Activated naive CD8-positive, alpha-beta T cell treated with anti-CD3 and anti-CD28 coated beads, Interleukin-2, amount 50 U/mL, for 24 hours (primary cell): ENCODE measurements around the gene ALDOA.
"Not testable (repeated sequence)": the region's sequence is repeated elsewhere in the genome, so short reads cannot be mapped to it uniquely, and the experiment has no call there.

Source experiments
- ATAC-seq: fragments of 150-1000 bp; cut with Tn5 transposase; one replicate; pipeline ENCODE4 v1.10.0; 2021
- DNase-seq: peaks from one replicate; pipeline ENCODE4 v3.0.0; 2021
- H3K27ac Mint-ChIP-seq: one replicate; pipeline ENCODE4 v1.8.0; 2021; ENCODE audit warnings: mild to moderate bottlenecking, mixed read lengths
- H3K27me3 Mint-ChIP-seq: one replicate; pipeline ENCODE4 v1.8.0; 2021; ENCODE audit warnings: mixed read lengths
- H3K36me3 Mint-ChIP-seq: one replicate; pipeline ENCODE4 v1.8.0; 2021; ENCODE audit warnings: low read depth, mixed read lengths
- H3K4me1 Mint-ChIP-seq: one replicate; pipeline ENCODE4 v1.8.0; 2021; ENCODE audit warnings: mixed read lengths
- H3K4me3 Mint-ChIP-seq: one replicate; pipeline ENCODE4 v1.8.0; 2021; ENCODE audit warnings: mild to moderate bottlenecking, moderate library complexity, mixed read lengths
- H3K9me3 Mint-ChIP-seq: one replicate; pipeline ENCODE4 v1.8.0; 2021; ENCODE audit warnings: mixed read lengths

The ALDOA gene

GRCh38 chr16:30065102-30065942 lies at the start of gene ALDOA:
Gene ALDOA, plus strand, starts transcription at chr16:30065760. Its CDS starts 1,138 bp downstream, at chr16:30066898.
- Mint-ChIP-seq H3K4me3 (peak within 1 kb of the TSS; percentile 91), H3K27me3 (no peaks in the 10 kb centered on the region), H3K4me1 (peaks cover 43% of the 10 kb centered on the region), H3K36me3 (peaks cover 55% of the 10 kb centered on the region), H3K9me3 (no peaks in the 10 kb centered on the region), H3K27ac (peak within 1 kb of the TSS; percentile 95)
- DNase-seq (peak; percentile 99), ATAC-seq (peak; percentile 87)

GRCh38 chr16:30016555-30017276 lies 48.8 kb upstream of the ALDOA start:
- Mint-ChIP-seq H3K4me1 (peaks cover 9% of the 10 kb centered on the region), H3K9me3 (no peaks in the 10 kb centered on the region), H3K27ac (no peak overlapping the region), H3K27me3 (peaks cover 16% of the 10 kb centered on the region), H3K36me3 (no peaks in the 10 kb centered on the region), H3K4me3 (no peak overlapping the region)
- ATAC-seq (no peak), DNase-seq (no peak)

- no peak for DNase-seq
- Mint-ChIP-seq H3K4me3 (no peak overlapping the region), H3K4me1 (peaks cover 5% of the 10 kb centered on the region), H3K27ac (no peak overlapping the region), H3K27me3 (peaks cover 11% of the 10 kb centered on the region), H3K9me3 (no peaks in the 10 kb centered on the region), H3K36me3 (no peaks in the 10 kb centered on the region)
- no peak for ATAC-seq
These were observed 48.3 kb upstream of the ALDOA start for GRCh38 chr16:30017277-30017656.

- H3K4me3 Mint-ChIP-seq, result not testable (repeated sequence)
These were observed 47.6 kb upstream of the ALDOA start for GRCh38 chr16:30017937-30018336.

GRCh38 chr16:30018731-30019158 lies 46.8 kb upstream of the ALDOA start:
- peak; percentile 34 for ATAC-seq
- Mint-ChIP-seq H3K27ac (no peak overlapping the region), H3K4me3 (no peak overlapping the region), H3K4me1 (peaks cover 5% of the 10 kb centered on the region), H3K9me3 (no peaks in the 10 kb centered on the region), H3K27me3 (peaks cover 10% of the 10 kb centered on the region), H3K36me3 (no peaks in the 10 kb centered on the region)
- no peak for DNase-seq

More at GRCh38 chr16:30017937-30018336, 47.6 kb upstream of the ALDOA start:
- not testable (repeated sequence) for H3K9me3 Mint-ChIP-seq, H3K27me3 Mint-ChIP-seq, H3K36me3 Mint-ChIP-seq, DNase-seq, H3K4me1 Mint-ChIP-seq, ATAC-seq, H3K27ac Mint-ChIP-seq

DNA sequence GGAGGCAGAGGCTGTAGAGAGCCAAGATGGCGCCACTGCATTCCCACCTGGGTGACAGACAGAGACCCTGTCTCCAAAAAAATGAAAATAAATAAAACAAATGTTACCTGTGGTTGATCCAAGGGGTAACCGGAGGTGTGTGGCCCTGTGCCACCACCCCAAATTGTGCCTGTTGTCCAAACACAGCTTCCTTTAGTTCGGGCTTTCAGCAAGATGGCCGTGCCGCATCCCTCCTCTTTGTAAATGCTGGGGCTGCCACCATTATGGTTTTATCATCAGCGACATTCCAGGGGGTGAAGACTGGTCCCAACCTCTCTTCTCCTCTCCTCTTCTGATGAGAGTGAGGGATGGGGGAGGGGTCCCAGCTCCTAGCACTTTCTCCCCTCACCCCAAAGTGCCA lies 42.7 kb upstream of the ALDOA start, which contains the start of gene C16orf92:
Gene C16orf92 (plus strand): TSS at position 312 of the 400 bp plus-strand sequence. CDS start 143 bp downstream, outside the sequence.
- DNase-seq (no peak), ATAC-seq (no peak)
- Mint-ChIP-seq H3K4me3 (no peak within 1 kb of the TSS), H3K9me3 (no peaks in the 10 kb centered on the region), H3K36me3 (no peaks in the 10 kb centered on the region), H3K27me3 (peaks cover 23% of the 10 kb centered on the region), H3K4me1 (peaks cover 5% of the 10 kb centered on the region), H3K27ac (no peak within 1 kb of the TSS)

DNA sequence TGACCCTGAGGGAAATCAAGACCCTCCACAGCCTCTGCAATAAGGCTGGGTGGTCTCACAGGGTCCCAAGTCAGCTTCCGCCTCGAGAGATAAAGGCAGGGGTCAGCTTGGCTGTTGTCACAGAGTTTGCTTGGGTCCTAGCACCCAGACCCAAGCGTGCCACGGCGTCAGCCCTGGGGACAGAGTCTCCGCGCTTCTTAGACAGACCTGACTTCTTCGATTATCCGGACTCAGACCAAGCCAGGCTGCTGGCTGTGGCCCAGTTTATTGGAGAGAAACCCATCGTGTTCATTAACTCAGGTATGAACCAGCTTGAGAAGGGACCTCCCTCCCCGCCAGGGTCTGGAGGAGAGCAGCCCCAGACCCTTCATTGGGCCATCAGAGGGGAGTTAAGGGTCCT lies 42.0 kb upstream of the ALDOA start:
- H3K9me3 Mint-ChIP-seq, result no peaks in the 10 kb centered on the region
- H3K27me3 Mint-ChIP-seq, result peaks cover 30% of the 10 kb centered on the region
- H3K36me3 Mint-ChIP-seq, result no peaks in the 10 kb centered on the region
- ATAC-seq (no peak), DNase-seq (no peak)
- H3K27ac Mint-ChIP-seq, result no peak overlapping the region
- no peak overlapping the region for H3K4me3 Mint-ChIP-seq
- H3K4me1 Mint-ChIP-seq, result peaks cover 5% of the 10 kb centered on the region

- peaks cover 39% of the 10 kb centered on the region for H3K27me3 Mint-ChIP-seq
These were observed 41.1 kb upstream of the ALDOA start for GRCh38 chr16:30024451-30024850.

DNA sequence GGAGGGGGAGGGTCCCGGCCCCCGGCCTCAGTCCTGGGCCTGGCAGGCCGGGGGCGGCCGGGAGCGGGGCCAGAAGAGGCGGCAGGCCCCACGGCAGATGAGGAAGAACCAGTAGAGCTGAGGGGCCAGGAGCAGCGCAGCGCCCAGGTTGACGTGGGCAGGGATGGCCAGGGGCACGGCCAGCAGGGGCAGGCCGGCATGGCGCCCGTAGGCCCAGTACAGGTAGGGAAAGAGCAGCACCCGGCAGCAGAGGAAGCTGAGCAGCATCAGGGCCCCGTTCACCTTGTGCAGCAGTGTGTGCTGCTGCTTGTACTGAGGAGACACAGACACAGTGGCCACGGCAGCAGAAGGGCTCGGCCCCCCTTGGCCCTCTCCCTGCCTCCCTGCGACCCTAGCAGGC lies 40.4 kb upstream of the ALDOA start:
- peaks cover 46% of the 10 kb centered on the region for H3K27me3 Mint-ChIP-seq
- no peak overlapping the region for H3K27ac Mint-ChIP-seq
- ATAC-seq (no peak), DNase-seq (no peak)
- no peaks in the 10 kb centered on the region for H3K9me3 Mint-ChIP-seq
- no peaks in the 10 kb centered on the region for H3K36me3 Mint-ChIP-seq
- H3K4me3 Mint-ChIP-seq, result no peak overlapping the region
- peaks cover 4% of the 10 kb centered on the region for H3K4me1 Mint-ChIP-seq

More at GRCh38 chr16:30024451-30024850, 41.1 kb upstream of the ALDOA start:
- DNase-seq (no peak), ATAC-seq (no peak)
- Mint-ChIP-seq H3K4me3 (no peak overlapping the region), H3K27ac (no peak overlapping the region), H3K4me1 (peaks cover 3% of the 10 kb centered on the region), H3K9me3 (no peaks in the 10 kb centered on the region), H3K36me3 (no peaks in the 10 kb centered on the region)

DNA sequence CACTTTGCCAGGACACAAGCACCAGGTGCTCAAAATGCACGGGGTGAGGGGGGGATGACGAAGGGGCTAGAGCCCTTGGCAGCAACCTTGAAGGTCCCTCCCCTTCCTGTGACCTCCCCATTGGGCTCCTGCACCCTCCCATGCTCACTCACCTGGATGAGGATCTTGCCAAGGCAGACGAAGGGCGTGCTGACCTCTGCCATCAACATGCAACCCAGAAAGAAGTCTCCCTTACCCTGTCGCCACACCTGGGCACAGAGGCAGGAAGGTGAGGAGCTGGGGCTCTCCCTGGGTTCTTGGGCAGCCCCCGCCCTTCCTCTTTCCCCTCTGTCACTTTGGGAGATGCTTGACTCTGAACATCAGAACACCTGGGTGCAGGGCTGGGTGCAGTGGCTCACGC lies 40.0 kb upstream of the ALDOA start:
- no peak overlapping the region for H3K27ac Mint-ChIP-seq
- ATAC-seq (no peak), DNase-seq (no peak)
- H3K4me1 Mint-ChIP-seq, result peaks cover 6% of the 10 kb centered on the region
- H3K36me3 Mint-ChIP-seq, result no peaks in the 10 kb centered on the region
- H3K9me3 Mint-ChIP-seq, result no peaks in the 10 kb centered on the region
- H3K4me3 Mint-ChIP-seq, result no peak overlapping the region
- peaks cover 46% of the 10 kb centered on the region for H3K27me3 Mint-ChIP-seq

DNA sequence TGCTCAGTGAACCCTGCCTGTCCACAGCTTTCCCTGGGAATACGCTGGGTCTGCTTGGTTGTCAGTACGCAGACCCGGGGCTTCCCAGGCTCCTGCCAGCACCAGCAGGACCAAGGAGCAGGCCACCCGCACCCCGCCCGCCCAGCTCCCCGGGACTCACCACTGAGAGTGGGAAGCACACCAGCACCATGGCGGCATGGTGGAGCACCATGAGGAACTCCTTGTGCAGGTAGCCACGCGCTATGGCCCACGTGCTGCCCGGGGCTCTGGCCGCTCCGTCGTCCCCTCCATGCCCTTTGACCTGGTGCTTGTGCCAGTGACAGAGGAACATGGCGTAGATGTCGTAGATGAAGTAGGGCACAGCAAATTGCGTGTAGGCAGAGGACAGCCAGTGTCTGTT lies 39.1 kb upstream of the ALDOA start:
- no peak overlapping the region for H3K27ac Mint-ChIP-seq
- H3K9me3 Mint-ChIP-seq, result no peaks in the 10 kb centered on the region
- no peak for DNase-seq
- H3K4me3 Mint-ChIP-seq, result no peak overlapping the region
- peaks cover 44% of the 10 kb centered on the region for H3K27me3 Mint-ChIP-seq
- peaks cover 4% of the 10 kb centered on the region for H3K4me1 Mint-ChIP-seq
- no peak for ATAC-seq
- H3K36me3 Mint-ChIP-seq, result no peaks in the 10 kb centered on the region

GRCh38 chr16:30027588-30028437 lies 37.7 kb upstream of the ALDOA start:
- H3K27me3 Mint-ChIP-seq, result peaks cover 53% of the 10 kb centered on the region
- H3K27ac Mint-ChIP-seq, result no peak overlapping the region
- H3K9me3 Mint-ChIP-seq, result no peaks in the 10 kb centered on the region
- DNase-seq, result no peak
- no peak overlapping the region for H3K4me3 Mint-ChIP-seq
- H3K4me1 Mint-ChIP-seq, result peaks cover 10% of the 10 kb centered on the region
- ATAC-seq, result no peak
- no peaks in the 10 kb centered on the region for H3K36me3 Mint-ChIP-seq

- peaks cover 58% of the 10 kb centered on the region for H3K27me3 Mint-ChIP-seq
- no peak overlapping the region for H3K27ac Mint-ChIP-seq
- DNase-seq, result no peak
- H3K4me1 Mint-ChIP-seq, result peaks cover 12% of the 10 kb centered on the region
- H3K9me3 Mint-ChIP-seq, result no peaks in the 10 kb centered on the region
- no peak overlapping the region for H3K4me3 Mint-ChIP-seq
- H3K36me3 Mint-ChIP-seq, result no peaks in the 10 kb centered on the region
- no peak for ATAC-seq
These were observed 37.0 kb upstream of the ALDOA start for GRCh38 chr16:30028438-30029076.
